Upper lobe of right lung (tissue), 1 donor: ENCODE data around the gene MYO18B. TPM values are rescaled to one million over a fixed set of nuclear protein-coding genes. Genes with fewer than 3 reads are reported as not detected.

ENCODE experiments used
- ATAC-seq: fragments of 200-7000 bp; cut with Tn5 transposase; one replicate; pipeline ENCODE4 v1.9.1; 2020; ENCODE audit warnings: mild to moderate bottlenecking, moderate library complexity
- DNase-seq: peaks from one replicate; pipeline ENCODE4 v3.0.0-alpha.2; 2020
- H3K27ac ChIP-seq: fragments of 200-600 bp; one replicate; pipeline ENCODE4 v1.8.0; 2022
- H3K27me3 ChIP-seq: fragments of 200-600 bp; one replicate; pipeline ENCODE4 v1.8.0; 2022; ENCODE audit warnings: mild to moderate bottlenecking
- H3K36me3 ChIP-seq: fragments of 200-600 bp; one replicate; pipeline ENCODE4 v1.8.0; 2022
- H3K4me1 ChIP-seq: fragments of 200-600 bp; one replicate; pipeline ENCODE4 v1.8.0; 2022
- H3K4me3 ChIP-seq: fragments of 200-600 bp; one replicate; pipeline ENCODE4 v1.8.0; 2022; ENCODE audit warnings: mild to moderate bottlenecking
- H3K9me3 ChIP-seq: fragments of 200-600 bp; one replicate; pipeline ENCODE4 v1.8.0; 2022
- CTCF ChIP-seq: fragments of 200-600 bp; IDR thresholded peaks from one replicate; pipeline ENCODE4 v1.8.0; 2022; ENCODE audit warnings: antibody characterized with exemption
- intact Hi-C: fragments of 100-400 bp; cut with DNase I; formaldehyde crosslinking; loops from one replicate; pipeline ENCODE4 v1.11.0; 2022
- total RNA-seq: library from RNA; stranded (reverse); fragmentation: NEBNext Ultra II Directional; extraction: Animal tissue kit (Norgen Biotek cat#: 25700); gene quantifications from one replicate; pipeline ENCODE4 v1.2.1, GENCODE V29; 2021
- donor health status: DM: no; HTN: yes; CAD: no; lungs with severe emphysema.

Gene MYO18B
- total RNA-seq, 1 donor from 2014 or later: 0.14 TPM

DNA sequence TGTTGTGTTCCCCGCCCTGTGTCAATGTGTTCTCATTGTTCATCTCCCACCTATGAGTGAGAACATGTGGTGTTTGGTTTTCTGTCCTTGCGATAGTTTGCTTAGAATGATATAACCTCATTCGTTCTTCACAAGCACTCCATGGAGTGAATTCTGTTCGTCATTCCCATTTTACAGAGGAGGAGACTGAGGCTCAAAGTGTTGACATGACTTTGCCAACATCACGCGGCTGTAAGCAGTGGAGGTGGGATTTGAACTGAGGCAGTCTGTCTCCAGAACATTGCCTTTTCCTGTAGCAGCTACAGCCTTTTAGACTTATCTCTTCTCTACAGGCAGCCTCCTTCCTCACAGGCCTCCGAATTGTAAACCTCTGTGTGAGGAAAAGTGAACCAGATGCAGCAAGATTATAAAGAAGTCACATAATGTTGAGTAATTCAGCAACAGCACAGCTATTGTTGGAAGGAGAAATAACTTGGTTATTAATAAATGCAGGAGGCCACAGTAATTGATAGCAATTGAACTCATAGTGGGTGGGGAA is 74.6 kb downstream of the MYO18B start:
- intact Hi-C loops: no loop called here
- peaks cover 4% of the 10 kb centered on the region for H3K27me3 ChIP-seq
- no peaks in the 10 kb centered on the region for H3K36me3 ChIP-seq

GRCh38 chr22:25817092-25817943 is 75.3 kb downstream of the MYO18B start:
- ATAC-seq (no peak), DNase-seq (no peak)
- TF ChIP-seq CTCF: no peak
- intact Hi-C loops: no loop called here
- no peaks in the 10 kb centered on the region for H3K9me3 ChIP-seq
- H3K27ac ChIP-seq: no peak overlapping the region
- no peak overlapping the region for H3K4me3 ChIP-seq
- no peaks in the 10 kb centered on the region for H3K4me1 ChIP-seq
- peaks cover 6% of the 10 kb centered on the region for H3K27me3 ChIP-seq
- H3K36me3 ChIP-seq: no peaks in the 10 kb centered on the region

More for the DNA sequence above, 74.6 kb downstream of the MYO18B start:
- no peaks in the 10 kb centered on the region for H3K9me3 ChIP-seq
- no peak for TF ChIP-seq CTCF
- DNase-seq (no peak), ATAC-seq (no peak)
- H3K27ac ChIP-seq: no peak overlapping the region
- H3K4me3 ChIP-seq: no peak overlapping the region
- no peaks in the 10 kb centered on the region for H3K4me1 ChIP-seq

- no peak for ATAC-seq
- Histone ChIP-seq H3K9me3 (no peaks in the 10 kb centered on the region), H3K36me3 (no peaks in the 10 kb centered on the region), H3K4me3 (no peak overlapping the region), H3K27me3 (peaks cover 10% of the 10 kb centered on the region), H3K27ac (no peak overlapping the region), H3K4me1 (no peaks in the 10 kb centered on the region)
- TF ChIP-seq CTCF: no peak
- DNase-seq: no peak
- intact Hi-C loops: no loop called here
These were observed 76.6 kb downstream of the MYO18B start for GRCh38 chr22:25818541-25818940.

GRCh38 chr22:25822344-25822743 is 80.4 kb downstream of the MYO18B start:
- Histone ChIP-seq H3K27me3 (peaks cover 5% of the 10 kb centered on the region), H3K4me3 (no peak overlapping the region), H3K4me1 (no peaks in the 10 kb centered on the region), H3K27ac (no peak overlapping the region), H3K9me3 (no peaks in the 10 kb centered on the region), H3K36me3 (no peaks in the 10 kb centered on the region)
- TF ChIP-seq CTCF: no peak
- intact Hi-C loops: no loop called here
- no peak for ATAC-seq
- DNase-seq: no peak

DNA sequence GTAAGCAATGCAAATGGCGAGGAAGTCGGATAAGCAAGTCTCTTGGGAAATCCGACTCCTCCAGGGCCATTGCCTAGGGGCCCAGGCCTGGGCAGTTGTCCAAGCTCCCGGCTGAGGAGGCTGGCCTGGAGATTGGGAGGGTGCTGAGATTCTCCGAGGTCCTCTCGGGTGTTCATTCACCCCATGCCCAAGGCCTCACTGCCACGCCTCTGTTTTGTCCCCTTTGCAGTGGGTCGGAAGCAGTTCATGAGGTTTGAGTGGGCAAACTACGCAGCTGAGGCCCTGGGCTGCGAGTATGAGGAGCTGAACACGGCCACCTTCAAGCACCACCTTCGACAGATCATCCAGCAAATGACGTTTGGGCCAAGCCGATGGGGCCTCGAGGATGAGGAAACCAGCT is 81.3 kb downstream of the MYO18B start:
- no peak for DNase-seq
- intact Hi-C loops: no loop called here
- H3K4me1 ChIP-seq: no peaks in the 10 kb centered on the region
- H3K4me3 ChIP-seq: no peak overlapping the region
- peaks cover 5% of the 10 kb centered on the region for H3K27me3 ChIP-seq
- no peaks in the 10 kb centered on the region for H3K36me3 ChIP-seq
- no peak overlapping the region for H3K27ac ChIP-seq
- TF ChIP-seq CTCF: no peak
- no peak for ATAC-seq
- H3K9me3 ChIP-seq: no peaks in the 10 kb centered on the region
